ENCODE data around the gene SERINC2. TPM values are rescaled to one million over a fixed set of nuclear protein-coding genes. Genes with fewer than 3 reads are reported as not detected.
A peak's percentile ranks its signal among the peaks of the same experiment; 100 is the strongest.

Gene SERINC2
- polyA plus RNA-seq, 2 of the 4 experiments (the other 2 are of a cell fraction): 6.0 to 16.3 TPM

DNA sequence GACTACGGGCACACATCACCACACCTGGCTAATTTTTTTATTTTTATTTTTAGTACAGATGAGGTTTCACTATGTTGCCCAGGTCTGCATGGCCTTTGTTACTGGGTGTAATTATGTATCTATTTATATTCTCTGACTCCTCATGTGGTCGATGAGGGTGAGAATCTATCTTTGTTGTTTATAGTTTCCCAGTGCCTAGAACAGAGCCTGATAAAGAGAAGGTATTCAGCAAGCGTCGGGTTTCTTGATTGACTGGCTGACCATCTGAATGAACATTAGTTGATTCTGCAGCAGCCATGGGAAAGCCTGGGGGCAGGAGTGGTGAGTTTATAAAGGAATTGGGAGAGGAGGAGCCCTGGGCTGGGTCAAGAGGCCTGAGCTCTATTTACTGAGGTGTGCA is 28.5 kb downstream of the SERINC2 start:
- Histone ChIP-seq H3K9me3 (peaks cover 11% of the 10 kb centered on the region), H3K4me3 (no peak overlapping the region), H3K4me2 (no peak overlapping the region), H3K27ac (peak overlapping the region in 1 of 2 experiments; percentile 64; a peak in 2 of 6 replicates), H3K4me1 (peaks cover 19% of the 10 kb centered on the region)
- POLR2A ChIA-PET: no interaction called here
- TF ChIP-seq, protein P1, sequence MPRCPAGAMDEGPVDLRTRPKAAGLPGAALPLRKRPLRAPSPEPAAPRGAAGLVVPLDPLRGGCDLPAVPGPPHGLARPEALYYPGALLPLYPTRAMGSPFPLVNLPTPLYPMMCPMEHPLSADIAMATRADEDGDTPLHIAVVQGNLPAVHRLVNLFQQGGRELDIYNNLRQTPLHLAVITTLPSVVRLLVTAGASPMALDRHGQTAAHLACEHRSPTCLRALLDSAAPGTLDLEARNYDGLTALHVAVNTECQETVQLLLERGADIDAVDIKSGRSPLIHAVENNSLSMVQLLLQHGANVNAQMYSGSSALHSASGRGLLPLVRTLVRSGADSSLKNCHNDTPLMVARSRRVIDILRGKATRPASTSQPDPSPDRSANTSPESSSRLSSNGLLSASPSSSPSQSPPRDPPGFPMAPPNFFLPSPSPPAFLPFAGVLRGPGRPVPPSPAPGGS (IDR thresholded peaks at IDR 0.05): no peak
- TF ChIP-seq ZSCAN20 (CRISPR knock-in tag; IDR thresholded peaks at IDR 0.05) (no peak), CBX2 (IDR thresholded peaks at IDR 0.05; ENCODE audit: borderline replicate concordance, low read depth) (no peak), EHMT2 (IDR thresholded peaks at IDR 0.05; ENCODE audit: low read depth) (no peak), GATA3 (IDR thresholded peaks at IDR 0.05; ENCODE audit: borderline replicate concordance) (no peak)
- ATAC-seq (no peak), DNase-seq (ENCODE audit: low read depth in 1 of 2, low spot score in 1 of 2) (no peak), FAIRE-seq (no peak)
- CTCF ChIA-PET: interaction anchor here (0.9 to 1.3 kb wide), 3 partner anchors 20 to 107 kb away, joined by 3 read pairs; no protein-coding TSS in a partner anchor
- WGBS (ENCODE audit: missing lambda C conversion rate): 72% methylated on average over 4 of the region's 4 CpGs

DNA sequence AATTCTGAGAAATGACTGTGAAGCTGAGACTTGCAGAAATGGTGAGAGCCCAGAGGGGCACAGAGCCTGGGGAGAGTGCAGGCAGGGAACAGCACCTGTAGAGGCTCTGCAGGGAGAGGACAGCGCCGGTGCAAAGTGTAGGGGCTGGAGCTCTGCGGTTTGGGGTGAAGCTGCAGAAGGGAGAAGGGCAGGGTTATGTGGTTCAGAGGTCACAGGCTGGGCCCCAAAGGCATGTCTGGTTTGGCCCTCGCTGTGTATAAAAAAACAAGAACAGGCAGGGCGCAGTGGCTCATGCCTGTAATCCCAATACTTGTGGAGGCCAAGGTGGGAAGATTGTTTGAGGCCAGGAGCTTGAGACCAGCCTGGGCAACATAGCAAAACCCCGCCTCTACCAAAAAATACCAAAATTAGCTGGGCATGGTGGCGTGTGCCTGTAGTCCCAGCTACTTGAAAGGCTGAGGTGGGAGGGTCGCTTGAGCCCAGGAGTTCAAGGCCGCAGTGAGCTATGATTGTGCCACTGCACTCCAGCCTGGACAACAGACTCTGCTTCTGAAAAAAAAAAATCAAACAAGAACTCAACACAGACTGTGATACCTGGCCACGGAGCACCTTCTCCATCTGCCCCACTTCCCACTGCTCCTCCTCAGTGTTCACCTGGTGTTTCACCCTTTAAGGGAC is 29.1 kb downstream of the SERINC2 start:
- ATAC-seq: no peak
- Histone ChIP-seq H3K4me3 (no peak overlapping the region), H3K9me3 (peaks cover 11% of the 10 kb centered on the region), H3K4me1 (peaks cover 19% of the 10 kb centered on the region), H3K4me2 (no peak overlapping the region), H3K27ac (peak overlapping the region in 1 of 2 experiments; percentile 64; a peak in 4 of 6 replicates)
- DNase-seq (ENCODE audit: low read depth in 1 of 2, low spot score in 1 of 2): no peak
- WGBS (ENCODE audit: missing lambda C conversion rate): 84% methylated on average over 10 of the region's 10 CpGs
- TF ChIP-seq ZC3H11A (IDR thresholded peaks at IDR 0.05) (no peak), JUNB (IDR thresholded peaks at IDR 0.05) (no peak), ZNF302 (CRISPR knock-in tag; IDR thresholded peaks at IDR 0.05) (no peak), FOSL2 (IDR thresholded peaks at IDR 0.05) (no peak), FOSL2 (CRISPR knock-in tag; IDR thresholded peaks at IDR 0.05) (no peak), KDM5A (IDR thresholded peaks at IDR 0.05) (no peak), JUN (IDR thresholded peaks at IDR 0.05) (no peak), HDAC2 (IDR thresholded peaks at IDR 0.05) (no peak)
- TF ChIP-seq, protein P2, sequence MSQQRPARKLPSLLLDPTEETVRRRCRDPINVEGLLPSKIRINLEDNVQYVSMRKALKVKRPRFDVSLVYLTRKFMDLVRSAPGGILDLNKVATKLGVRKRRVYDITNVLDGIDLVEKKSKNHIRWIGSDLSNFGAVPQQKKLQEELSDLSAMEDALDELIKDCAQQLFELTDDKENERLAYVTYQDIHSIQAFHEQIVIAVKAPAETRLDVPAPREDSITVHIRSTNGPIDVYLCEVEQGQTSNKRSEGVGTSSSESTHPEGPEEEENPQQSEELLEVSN (IDR thresholded peaks at IDR 0.05; ENCODE audit: borderline replicate concordance, low read depth): no peak
- TF ChIP-seq, protein P3, sequence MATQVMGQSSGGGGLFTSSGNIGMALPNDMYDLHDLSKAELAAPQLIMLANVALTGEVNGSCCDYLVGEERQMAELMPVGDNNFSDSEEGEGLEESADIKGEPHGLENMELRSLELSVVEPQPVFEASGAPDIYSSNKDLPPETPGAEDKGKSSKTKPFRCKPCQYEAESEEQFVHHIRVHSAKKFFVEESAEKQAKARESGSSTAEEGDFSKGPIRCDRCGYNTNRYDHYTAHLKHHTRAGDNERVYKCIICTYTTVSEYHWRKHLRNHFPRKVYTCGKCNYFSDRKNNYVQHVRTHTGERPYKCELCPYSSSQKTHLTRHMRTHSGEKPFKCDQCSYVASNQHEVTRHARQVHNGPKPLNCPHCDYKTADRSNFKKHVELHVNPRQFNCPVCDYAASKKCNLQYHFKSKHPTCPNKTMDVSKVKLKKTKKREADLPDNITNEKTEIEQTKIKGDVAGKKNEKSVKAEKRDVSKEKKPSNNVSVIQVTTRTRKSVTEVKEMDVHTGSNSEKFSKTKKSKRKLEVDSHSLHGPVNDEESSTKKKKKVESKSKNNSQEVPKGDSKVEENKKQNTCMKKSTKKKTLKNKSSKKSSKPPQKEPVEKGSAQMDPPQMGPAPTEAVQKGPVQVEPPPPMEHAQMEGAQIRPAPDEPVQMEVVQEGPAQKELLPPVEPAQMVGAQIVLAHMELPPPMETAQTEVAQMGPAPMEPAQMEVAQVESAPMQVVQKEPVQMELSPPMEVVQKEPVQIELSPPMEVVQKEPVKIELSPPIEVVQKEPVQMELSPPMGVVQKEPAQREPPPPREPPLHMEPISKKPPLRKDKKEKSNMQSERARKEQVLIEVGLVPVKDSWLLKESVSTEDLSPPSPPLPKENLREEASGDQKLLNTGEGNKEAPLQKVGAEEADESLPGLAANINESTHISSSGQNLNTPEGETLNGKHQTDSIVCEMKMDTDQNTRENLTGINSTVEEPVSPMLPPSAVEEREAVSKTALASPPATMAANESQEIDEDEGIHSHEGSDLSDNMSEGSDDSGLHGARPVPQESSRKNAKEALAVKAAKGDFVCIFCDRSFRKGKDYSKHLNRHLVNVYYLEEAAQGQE (IDR thresholded peaks at IDR 0.05): no peak
- no peak for FAIRE-seq
- ChIA-PET CTCF (interaction anchor here (0.9 to 1.5 kb wide), 4 partner anchors 20 to 107 kb away, joined by 3 to 6 read pairs (median 3); no protein-coding TSS in a partner anchor), POLR2A (interaction anchor here (0.5 kb wide), 1 partner anchor 56 kb away, joined by 5 read pairs; no protein-coding TSS in a partner anchor)

DNA sequence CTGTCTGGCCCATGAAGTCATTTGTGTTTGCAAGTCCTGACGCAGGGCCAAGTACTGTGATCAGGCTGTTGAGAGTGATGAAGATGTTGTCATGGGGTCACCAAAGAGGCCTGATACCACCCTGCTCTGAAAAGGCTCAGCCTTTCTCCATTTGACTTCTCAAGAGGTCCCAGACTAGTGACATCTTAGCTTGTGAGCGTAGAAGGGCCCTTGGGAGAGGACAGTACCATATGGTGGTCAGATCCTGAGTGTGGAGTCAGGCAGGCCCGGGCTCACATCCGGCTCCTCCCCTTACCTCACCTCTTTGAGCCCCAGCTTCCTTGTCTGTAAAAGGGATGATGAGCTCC is 29.6 kb downstream of the SERINC2 start:
- H3K4me3 ChIP-seq: no peak overlapping the region
- 53% methylated on average over 4 of the region's 4 CpGs for whole genome bisulfite sequencing (ENCODE audit: missing lambda C conversion rate)
- H3K27ac ChIP-seq: peak overlapping the region in 1 of 2 experiments; percentile 64; a peak in 3 of 6 replicates
- POLR2A ChIA-PET: interaction anchor here (0.5 kb wide), 1 partner anchor 55 kb away, joined by 5 read pairs; no protein-coding TSS in a partner anchor
- FAIRE-seq: no peak
- H3K9me3 ChIP-seq: peaks cover 11% of the 10 kb centered on the region
- peaks cover 19% of the 10 kb centered on the region for H3K4me1 ChIP-seq
- H3K4me2 ChIP-seq: no peak overlapping the region
- TF ChIP-seq SMC3 (IDR thresholded peaks at IDR 0.05): no peak
- TF ChIP-seq JUNB (IDR thresholded peaks at IDR 0.05): no peak
- TF ChIP-seq, protein P4, sequence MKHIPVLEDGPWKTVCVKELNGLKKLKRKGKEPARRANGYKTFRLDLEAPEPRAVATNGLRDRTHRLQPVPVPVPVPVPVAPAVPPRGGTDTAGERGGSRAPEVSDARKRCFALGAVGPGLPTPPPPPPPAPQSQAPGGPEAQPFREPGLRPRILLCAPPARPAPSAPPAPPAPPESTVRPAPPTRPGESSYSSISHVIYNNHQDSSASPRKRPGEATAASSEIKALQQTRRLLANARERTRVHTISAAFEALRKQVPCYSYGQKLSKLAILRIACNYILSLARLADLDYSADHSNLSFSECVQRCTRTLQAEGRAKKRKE (CRISPR knock-in tag; IDR thresholded peaks at IDR 0.05; ENCODE audit: low read depth): no peak
- no peak for TF ChIP-seq ESRRA (IDR thresholded peaks at IDR 0.05; ENCODE audit: borderline replicate concordance, low read length)
- no peak for TF ChIP-seq KDM1A (IDR thresholded peaks at IDR 0.05; ENCODE audit: low read depth)
- TF ChIP-seq FOSB (CRISPR knock-in tag; IDR thresholded peaks at IDR 0.05): no peak
- TF ChIP-seq FOXS1 (CRISPR knock-in tag; IDR thresholded peaks at IDR 0.05): no peak
- no peak for TF ChIP-seq TFCP2L1 (CRISPR knock-in tag; IDR thresholded peaks at IDR 0.05)
- no peak for TF ChIP-seq MAFK (IDR thresholded peaks at IDR 0.05; ENCODE audit: partially characterized antibody)
- CTCF ChIA-PET: interaction anchor here (0.9 to 1.5 kb wide), 5 partner anchors 21 to 262 kb away, joined by 3 to 6 read pairs (median 3); no protein-coding TSS in a partner anchor
- no peak for ATAC-seq
- no peak for DNase-seq (ENCODE audit: low read depth in 1 of 2, low spot score in 1 of 2)
